HepG2 (cell line): Measurements from ENCODE around the gene TDRD9. TPM values are rescaled to one million over a fixed set of nuclear protein-coding genes. Genes with fewer than 3 reads are reported as not detected.
A peak's percentile ranks its signal among the peaks of the same experiment; 100 is the strongest.

Experiments
- BCL3 ChIP-seq: sonication (generic); formaldehyde crosslinking; IDR thresholded peaks from 2 replicates; pipeline ENCODE4 v1.5.1; 2020; ENCODE audit warnings: mild to moderate bottlenecking, missing genetic modification reagents, moderate library complexity
- FOXP1 ChIP-seq, 2 experiments: fragments of 450-650 bp in 1 of 2; IDR thresholded peaks; 2 replicates each; pipeline ENCODE4 v1.6.1; 2017 to 2018; ENCODE audit warnings: antibody characterized with exemption in 1 of 2
- GLMP ChIP-seq: sonication (generic); formaldehyde crosslinking; IDR thresholded peaks from 2 replicates; pipeline ENCODE4 v1.9.0; 2021; ENCODE audit warnings: missing genetic modification reagents, mild to moderate bottlenecking, borderline replicate concordance
- ISX ChIP-seq: sonication (generic); formaldehyde crosslinking; conservative IDR thresholded peaks from 2 replicates; pipeline ENCODE4 v1.5.0; 2020; ENCODE audit warnings: missing genetic modification reagents
- KMT2B ChIP-seq: IDR thresholded peaks from 2 replicates; pipeline ENCODE4 v1.6.1; 2016; ENCODE audit warnings: missing genetic modification reagents, missing compliant biosample characterization
- MTF1 ChIP-seq: sonication (generic); formaldehyde crosslinking; IDR thresholded peaks from 2 replicates; pipeline ENCODE4 v1.5.0; 2020; ENCODE audit warnings: missing genetic modification reagents
- RBAK ChIP-seq: sonication (generic); formaldehyde crosslinking; IDR thresholded peaks from 2 replicates; pipeline ENCODE4 v1.5.1; 2020; ENCODE audit warnings: mild to moderate bottlenecking, missing genetic modification reagents
- REXO4 ChIP-seq: sonication (generic); formaldehyde crosslinking; IDR thresholded peaks from 2 replicates; pipeline ENCODE4 v1.8.0; 2022; ENCODE audit warnings: missing genetic modification reagents, mild to moderate bottlenecking, borderline replicate concordance
- SETDB1 ChIP-seq: sonication (generic); formaldehyde crosslinking; IDR thresholded peaks from 2 replicates; pipeline ENCODE4 v1.5.1; 2020; ENCODE audit warnings: missing genetic modification reagents, mild to moderate bottlenecking, borderline replicate concordance
- SRF ChIP-seq: IDR thresholded peaks from 2 replicates; pipeline ENCODE4 v1.6.1; 2011; ENCODE audit warnings: mild to moderate bottlenecking, low read depth, low read length, moderate library complexity
- STAT6 ChIP-seq: sonication (generic); formaldehyde crosslinking; IDR thresholded peaks from 2 replicates; pipeline ENCODE4 v1.4.0; 2020; ENCODE audit warnings: missing genetic modification reagents, mild to moderate bottlenecking, borderline replicate concordance
- TOE1 ChIP-seq: sonication (generic); formaldehyde crosslinking; IDR thresholded peaks from 2 replicates; pipeline ENCODE4 v1.4.0; 2020; ENCODE audit warnings: mild to moderate bottlenecking, missing genetic modification reagents
- TP53 ChIP-seq: sonication (generic); formaldehyde crosslinking; conservative IDR thresholded peaks from 2 replicates; pipeline ENCODE4 v1.4.0; 2020; ENCODE audit warnings: missing genetic modification reagents
- ZBTB25 ChIP-seq: IDR thresholded peaks from 2 replicates; pipeline ENCODE4 v1.6.1; 2018; ENCODE audit warnings: missing genetic modification reagents
- ZIK1 ChIP-seq: sonication (generic); formaldehyde crosslinking; IDR thresholded peaks from 2 replicates; pipeline ENCODE4 v1.5.0; 2020; ENCODE audit warnings: mild to moderate bottlenecking, low read depth, missing genetic modification reagents, borderline replicate concordance
- ZNF251 ChIP-seq: sonication (generic); formaldehyde crosslinking; IDR thresholded peaks from 2 replicates; pipeline ENCODE4 v1.9.0; 2021; ENCODE audit warnings: mild to moderate bottlenecking, missing genetic modification reagents
- ZNF280B ChIP-seq: sonication (generic); formaldehyde crosslinking; IDR thresholded peaks from 2 replicates; pipeline ENCODE4 v1.5.0; 2020; ENCODE audit warnings: missing genetic modification reagents, mild to moderate bottlenecking, borderline replicate concordance
- ZNF530 ChIP-seq: sonication (generic); formaldehyde crosslinking; IDR thresholded peaks from 2 replicates; pipeline ENCODE4 v1.5.0; 2020; ENCODE audit warnings: low read depth, mild to moderate bottlenecking, missing genetic modification reagents
- ZNF552 ChIP-seq: sonication (generic); formaldehyde crosslinking; IDR thresholded peaks from 2 replicates; pipeline ENCODE4 v1.9.0; 2022; ENCODE audit warnings: missing genetic modification reagents, mild to moderate bottlenecking, borderline replicate concordance
- ZNF570 ChIP-seq: sonication (generic); formaldehyde crosslinking; IDR thresholded peaks from 2 replicates; pipeline ENCODE4 v1.4.0; 2020; ENCODE audit warnings: mild to moderate bottlenecking, missing genetic modification reagents, borderline replicate concordance
- polyA plus RNA-seq, 8 experiments: library from polyadenylated mRNA; depleted of rRNA in 3 of 8; stranded (reverse) in 7 of 8; unstranded in 1 of 8; fragments of >200 nt; fragmentation: Illumina TruSeq in 4 of 8; extraction: Trizol in 4 of 8; gene quantifications; 2 replicates each; pipeline versions ENCODE4 v1.2.1 to v1.2.3, GENCODE V29; 2011 to 2016; ENCODE audit warnings: low read depth in 4 of 8, missing spikeins in 1 of 8, mixed read lengths in 1 of 8; ENCODE audit not compliant: insufficient read depth in 1 of 8
- total RNA-seq, 5 experiments: library from RNA; depleted of rRNA; stranded (reverse); fragments of >200 nt; fragmentation: Illumina TruSeq; extraction: Trizol; gene quantifications; 2 replicates each; pipeline ENCODE4 v1.2.3, GENCODE V29; 2016; ENCODE audit warnings: low read depth in 1 of 5

TDRD9 gene
- total and polyA plus RNA-seq, 2 of the 13 experiments (the other 11 are each of a cell fraction or from before 2014, with no cell fraction given): not detected

GRCh38 chr14:103881268-103882201, 46.7 kb upstream of the TDRD9 start (continued):
- no peak for TF ChIP-seq GLMP
- TF ChIP-seq SETDB1: no peak
- TF ChIP-seq ZNF251: no peak
- TF ChIP-seq ZIK1 (CRISPR knock-in tag): peak; percentile 92
- TF ChIP-seq TP53 (CRISPR knock-in tag): 0 out of 2 replicates have a peak, but pooled peaks have one; percentile 16
- peak; percentile 70 for TF ChIP-seq KMT2B
- no peak for TF ChIP-seq FOXP1 (IDR thresholded peaks at IDR 0.05)
- peak; percentile 47; the same call in 1 of the 2 replicates for TF ChIP-seq FOXP1 (CRISPR knock-in tag; IDR thresholded peaks at IDR 0.05)
- TF ChIP-seq SRF: no peak
- no peak for TF ChIP-seq ISX (CRISPR knock-in tag)
- peak; percentile 98 for TF ChIP-seq REXO4
- no peak for TF ChIP-seq MTF1
- peak; percentile 99 for TF ChIP-seq ZNF280B (CRISPR knock-in tag)
- TF ChIP-seq ZBTB25: peak; percentile 71
- TF ChIP-seq TOE1 (CRISPR knock-in tag): no peak
- no peak for TF ChIP-seq ZNF530 (CRISPR knock-in tag)
- TF ChIP-seq RBAK (CRISPR knock-in tag): peak; percentile 58; the same call in 1 of the 2 replicates
- TF ChIP-seq ZNF552: peak; percentile 59; the same call in 1 of the 2 replicates
- TF ChIP-seq BCL3 (CRISPR knock-in tag): peak; percentile 98
- TF ChIP-seq STAT6 (CRISPR knock-in tag): peak; percentile 41; the same call in 1 of the 2 replicates
- TF ChIP-seq ZNF570: no peak; the same call in 1 of the 2 replicates
